Epidermal melanocyte (primary cell): ENCODE data around the gene ARSD.

Source experiments
- DNase-seq: peaks from one replicate; pipeline ENCODE4 v3.0.0; 2011; ENCODE audit warnings: low spot score; ENCODE audit not compliant: insufficient read length

ARSD gene

GRCh38 chrX:2854918-2855317 lies 74.2 kb downstream of the ARSD start:
- no peak for DNase-seq
